Measurements from ENCODE around the gene VAT1. TPM values are rescaled to one million over a fixed set of nuclear protein-coding genes. Genes with fewer than 3 reads are reported as not detected.

The VAT1 gene
- total and polyA plus RNA-seq, 2 experiments from 2014 or later, result 207 to 251 TPM

DNA sequence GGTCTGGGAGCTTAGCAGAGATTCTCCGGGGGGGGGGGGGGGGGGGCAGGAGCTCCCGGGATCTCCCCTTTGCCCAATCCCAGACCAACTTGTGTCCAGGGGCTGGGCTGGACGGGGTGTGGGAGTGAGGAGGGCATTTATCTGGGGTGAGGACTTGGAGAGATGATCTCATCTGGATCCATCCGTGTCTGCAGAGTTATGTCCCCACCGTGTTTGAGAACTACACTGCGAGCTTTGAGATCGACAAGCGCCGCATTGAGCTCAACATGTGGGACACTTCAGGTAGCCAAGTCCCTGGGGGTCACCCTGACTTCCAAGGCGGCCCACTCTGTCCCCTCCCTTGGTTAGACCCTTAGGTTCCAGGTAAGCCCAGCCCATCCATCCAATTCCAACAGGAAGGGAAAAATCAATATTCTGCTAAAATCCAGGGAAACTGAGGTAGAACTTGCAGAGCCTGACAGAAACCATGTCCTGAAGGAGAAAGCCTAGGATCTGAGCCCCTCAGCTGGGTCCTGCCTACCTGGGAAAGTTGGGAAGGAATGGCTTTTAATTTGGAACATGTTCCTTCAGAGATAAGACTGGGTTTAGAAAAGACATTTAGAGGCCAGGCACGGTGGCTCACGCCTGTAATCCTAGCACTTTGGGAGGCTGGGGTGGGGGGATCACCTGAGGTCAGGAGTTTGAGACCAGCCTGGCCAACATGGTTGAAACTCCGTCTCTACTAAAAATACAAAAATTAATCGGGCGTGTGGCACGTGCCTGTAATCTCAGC, 3.8 kb upstream of the VAT1 start:
- 62% methylated on average over 14 of the region's 16 CpGs for WGBS (ENCODE audit: low lambda C conversion rate, missing lambda C conversion rate)
- Histone ChIP-seq H3K9me3 (ENCODE audit: low read depth) (no peaks in the 10 kb centered on the region), H3K4me1 (ENCODE audit: insufficient read depth) (no peaks in the 10 kb centered on the region), H3K27ac (no peak overlapping the region), H3K79me2 (peaks cover 10% of the 10 kb centered on the region), H3K27me3 (no peaks in the 10 kb centered on the region), H2AFZ (no peak overlapping the region), H3K4me3 (no peak overlapping the region), H4K20me1 (ENCODE audit: insufficient read depth, poor library complexity, severe bottlenecking) (no peaks in the 10 kb centered on the region), H3K9me2 (replicated peaks; ENCODE audit: insufficient read depth) (no peaks in the 10 kb centered on the region), H3K36me3 (replicated peaks; ENCODE audit: insufficient read depth, low read depth) (no peaks in the 10 kb centered on the region), H3K4me2 (peak overlapping the region; percentile 92)
- TF ChIP-seq, protein P1, sequence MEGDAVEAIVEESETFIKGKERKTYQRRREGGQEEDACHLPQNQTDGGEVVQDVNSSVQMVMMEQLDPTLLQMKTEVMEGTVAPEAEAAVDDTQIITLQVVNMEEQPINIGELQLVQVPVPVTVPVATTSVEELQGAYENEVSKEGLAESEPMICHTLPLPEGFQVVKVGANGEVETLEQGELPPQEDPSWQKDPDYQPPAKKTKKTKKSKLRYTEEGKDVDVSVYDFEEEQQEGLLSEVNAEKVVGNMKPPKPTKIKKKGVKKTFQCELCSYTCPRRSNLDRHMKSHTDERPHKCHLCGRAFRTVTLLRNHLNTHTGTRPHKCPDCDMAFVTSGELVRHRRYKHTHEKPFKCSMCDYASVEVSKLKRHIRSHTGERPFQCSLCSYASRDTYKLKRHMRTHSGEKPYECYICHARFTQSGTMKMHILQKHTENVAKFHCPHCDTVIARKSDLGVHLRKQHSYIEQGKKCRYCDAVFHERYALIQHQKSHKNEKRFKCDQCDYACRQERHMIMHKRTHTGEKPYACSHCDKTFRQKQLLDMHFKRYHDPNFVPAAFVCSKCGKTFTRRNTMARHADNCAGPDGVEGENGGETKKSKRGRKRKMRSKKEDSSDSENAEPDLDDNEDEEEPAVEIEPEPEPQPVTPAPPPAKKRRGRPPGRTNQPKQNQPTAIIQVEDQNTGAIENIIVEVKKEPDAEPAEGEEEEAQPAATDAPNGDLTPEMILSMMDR (IDR thresholded peaks at IDR 0.05; ENCODE audit: poor library complexity), result no peak
- no peak for TF ChIP-seq EZH2phosphoT487 (IDR thresholded peaks at IDR 0.05; ENCODE audit: low read depth, severe bottlenecking, unreplicated experiment)
- TF ChIP-seq EZH2 (IDR thresholded peaks at IDR 0.05; ENCODE audit: borderline replicate concordance), result no peak
- DNase-seq (ENCODE audit: low spot score), result no peak

DNA sequence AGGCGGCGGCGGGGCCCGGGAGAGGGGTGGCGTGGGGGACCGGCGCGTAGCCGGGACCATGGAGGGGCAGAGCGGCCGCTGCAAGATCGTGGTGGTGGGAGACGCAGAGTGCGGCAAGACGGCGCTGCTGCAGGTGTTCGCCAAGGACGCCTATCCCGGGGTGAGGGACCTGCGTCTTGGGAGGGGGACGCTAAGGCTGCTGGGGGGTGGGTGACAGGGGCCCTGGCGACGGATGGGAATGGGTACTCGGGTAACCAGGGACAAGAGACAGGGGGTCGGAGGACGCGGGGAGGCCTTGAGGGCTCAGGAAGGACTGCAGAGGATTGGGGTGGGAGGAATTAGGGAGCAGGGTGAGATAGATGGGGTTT, 3.1 kb upstream of the VAT1 start:
- WGBS (ENCODE audit: low lambda C conversion rate, missing lambda C conversion rate), result 3% methylated on average over 8 of the region's 27 CpGs
- peaks cover 5% of the 10 kb centered on the region for H3K4me1 ChIP-seq (ENCODE audit: insufficient read depth)
- no peaks in the 10 kb centered on the region for H4K20me1 ChIP-seq (ENCODE audit: insufficient read depth, poor library complexity, severe bottlenecking)
- no peak for DNase-seq (ENCODE audit: low spot score)
- H3K4me2 ChIP-seq, result peak overlapping the region; percentile 92
- H3K9me3 ChIP-seq (ENCODE audit: low read depth), result no peaks in the 10 kb centered on the region
- no peaks in the 10 kb centered on the region for H3K36me3 ChIP-seq (replicated peaks; ENCODE audit: insufficient read depth, low read depth)
- TF ChIP-seq, protein P1 (IDR thresholded peaks at IDR 0.05; ENCODE audit: poor library complexity), result no peak
- TF ChIP-seq EZH2 (IDR thresholded peaks at IDR 0.05; ENCODE audit: borderline replicate concordance) (no peak), EZH2phosphoT487 (IDR thresholded peaks at IDR 0.05; ENCODE audit: low read depth, severe bottlenecking, unreplicated experiment) (no peak)
- peak overlapping the region; percentile 23 for H3K4me3 ChIP-seq
- H2AFZ ChIP-seq, result peak overlapping the region; percentile 74
- no peak overlapping the region for H3K27ac ChIP-seq
- H3K9me2 ChIP-seq (replicated peaks; ENCODE audit: insufficient read depth), result no peaks in the 10 kb centered on the region
- peaks cover 17% of the 10 kb centered on the region for H3K79me2 ChIP-seq
- no peaks in the 10 kb centered on the region for H3K27me3 ChIP-seq

DNA sequence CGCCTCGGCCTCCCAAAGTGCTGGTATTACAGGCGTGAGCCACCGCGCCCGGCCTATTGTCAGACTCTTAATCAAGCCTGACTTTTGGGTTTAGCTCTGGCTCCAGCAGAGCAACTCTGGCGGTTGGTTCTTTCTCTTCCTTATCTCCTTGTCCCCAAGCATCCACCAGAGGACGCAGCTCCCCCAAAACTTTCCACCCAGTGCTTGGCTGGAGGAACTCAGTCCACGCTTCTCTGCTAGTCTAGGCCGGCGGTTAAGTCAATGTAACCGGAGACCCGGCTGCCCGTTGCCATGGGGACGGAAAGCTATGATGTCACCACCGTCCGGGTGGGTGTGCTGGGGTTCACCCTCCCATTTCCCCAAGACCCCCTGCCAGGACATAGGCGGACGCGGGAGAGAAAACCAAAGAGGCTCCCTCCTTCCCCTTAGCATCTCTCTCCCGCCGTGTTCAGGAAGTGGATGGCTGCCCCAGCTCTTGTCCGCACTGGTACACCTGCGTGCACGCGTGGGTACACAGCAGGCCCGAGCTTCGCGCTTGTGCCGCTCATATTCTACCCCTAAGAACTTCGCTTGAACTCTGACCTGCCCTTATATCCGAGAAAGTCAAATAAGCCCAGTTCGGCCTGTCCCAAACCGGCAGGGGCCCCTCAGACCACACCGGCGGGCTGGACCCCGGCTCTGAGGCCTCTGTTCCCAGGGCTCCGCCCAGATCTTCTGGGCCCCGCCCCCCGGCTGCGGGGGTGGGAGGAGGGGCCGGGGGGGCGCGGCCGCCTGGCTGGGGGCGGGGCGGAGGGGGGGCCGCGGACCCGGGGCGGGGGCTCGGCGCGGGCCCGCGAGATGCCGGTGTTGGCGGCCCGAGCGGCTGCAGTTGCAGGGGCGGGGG, 2.5 kb upstream of the VAT1 start, which contains the start of gene RND2:
RND2 (plus strand) TSS at position 825 of the 883 bp plus-strand sequence. CDS start 117 bp downstream, outside the sequence.
- Histone ChIP-seq H3K27me3 (no peaks in the 10 kb centered on the region), H3K4me1 (ENCODE audit: insufficient read depth) (peaks cover 11% of the 10 kb centered on the region), H3K36me3 (replicated peaks; ENCODE audit: insufficient read depth, low read depth) (no peaks in the 10 kb centered on the region), H3K4me2 (peak within 1 kb of the TSS; percentile 92), H3K4me3 (peak within 1 kb of the TSS; percentile 46), H3K27ac (peak within 1 kb of the TSS; percentile 71), H3K79me2 (peaks cover 23% of the 10 kb centered on the region), H3K9me2 (replicated peaks; ENCODE audit: insufficient read depth) (no peaks in the 10 kb centered on the region), H4K20me1 (ENCODE audit: insufficient read depth, poor library complexity, severe bottlenecking) (no peaks in the 10 kb centered on the region), H2AFZ (peak within 1 kb of the TSS; percentile 79), H3K9me3 (ENCODE audit: low read depth) (no peaks in the 10 kb centered on the region)
- WGBS (ENCODE audit: low lambda C conversion rate, missing lambda C conversion rate), result under 1% methylated on average over 39 of the region's 61 CpGs
- TF ChIP-seq, protein P1 (IDR thresholded peaks at IDR 0.05; ENCODE audit: poor library complexity), result peak; percentile 86
- no peak for TF ChIP-seq EZH2 (IDR thresholded peaks at IDR 0.05; ENCODE audit: borderline replicate concordance)
- DNase-seq (ENCODE audit: low spot score), result peak; percentile 95
